Epidermal melanocyte (primary cell): Measurements from ENCODE around the gene SLC1A5.

ENCODE experiments used
- DNase-seq: peaks from one replicate; pipeline ENCODE4 v3.0.0; 2011; ENCODE audit warnings: low spot score; ENCODE audit not compliant: insufficient read length

Gene SLC1A5

GRCh38 chr19:46726551-46726950, 61.8 kb downstream of the SLC1A5 start:
- no peak for DNase-seq

- DNase-seq = no peak
These were observed 62.5 kb downstream of the SLC1A5 start for GRCh38 chr19:46725859-46726393.

- DNase-seq = no peak
These were observed 63.2 kb downstream of the SLC1A5 start for GRCh38 chr19:46725036-46725820.
